Measurements from ENCODE around the gene CATSPER1. TPM values are rescaled to one million over a fixed set of nuclear protein-coding genes. Genes with fewer than 3 reads are reported as not detected.

The CATSPER1 gene
- total RNA-seq, 1 donor = not detected

DNA sequence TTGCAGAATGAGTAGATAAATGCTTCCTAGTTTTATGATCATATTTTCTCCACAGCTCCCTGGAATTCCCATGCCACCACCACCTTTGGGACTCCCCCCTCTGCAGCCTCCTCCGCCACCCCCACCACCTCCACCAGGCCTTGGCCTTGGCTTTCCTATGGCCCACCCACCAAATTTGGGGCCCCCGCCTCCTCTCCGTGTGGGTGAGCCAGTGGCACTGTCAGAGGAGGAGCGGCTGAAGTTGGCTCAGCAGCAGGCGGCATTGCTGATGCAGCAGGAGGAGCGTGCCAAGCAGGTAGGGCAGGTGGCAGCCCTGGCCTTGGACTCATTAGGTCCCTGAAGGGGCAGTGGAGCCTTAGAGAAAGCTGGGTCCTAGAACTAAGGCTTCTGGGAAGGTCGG, 28.7 kb upstream of the CATSPER1 start:
- peaks cover 60% of the 10 kb centered on the region for H3K36me3 ChIP-seq (ENCODE audit: insufficient read depth, low read length)
- no peaks in the 10 kb centered on the region for H3K9me3 ChIP-seq (ENCODE audit: low read depth, low read length)
- no peaks in the 10 kb centered on the region for H3K27me3 ChIP-seq (ENCODE audit: insufficient read depth, low read length)
- peaks cover 50% of the 10 kb centered on the region for H3K79me2 ChIP-seq (ENCODE audit: insufficient read depth, low read length)
- peaks cover 16% of the 10 kb centered on the region for H3K4me1 ChIP-seq (ENCODE audit: insufficient read depth, low read length)
- H4K20me1 ChIP-seq (ENCODE audit: insufficient read depth, low read length) = peaks cover 10% of the 10 kb centered on the region
- H3K27ac ChIP-seq (ENCODE audit: low read depth, low read length) = peak overlapping the region; percentile 52
- peak; percentile 88 for DNase-seq (ENCODE audit: insufficient read length, low spot score, missing footprints)
- H3K4me3 ChIP-seq (ENCODE audit: insufficient read depth, low read length) = no peak overlapping the region
- TF ChIP-seq, protein P1, sequence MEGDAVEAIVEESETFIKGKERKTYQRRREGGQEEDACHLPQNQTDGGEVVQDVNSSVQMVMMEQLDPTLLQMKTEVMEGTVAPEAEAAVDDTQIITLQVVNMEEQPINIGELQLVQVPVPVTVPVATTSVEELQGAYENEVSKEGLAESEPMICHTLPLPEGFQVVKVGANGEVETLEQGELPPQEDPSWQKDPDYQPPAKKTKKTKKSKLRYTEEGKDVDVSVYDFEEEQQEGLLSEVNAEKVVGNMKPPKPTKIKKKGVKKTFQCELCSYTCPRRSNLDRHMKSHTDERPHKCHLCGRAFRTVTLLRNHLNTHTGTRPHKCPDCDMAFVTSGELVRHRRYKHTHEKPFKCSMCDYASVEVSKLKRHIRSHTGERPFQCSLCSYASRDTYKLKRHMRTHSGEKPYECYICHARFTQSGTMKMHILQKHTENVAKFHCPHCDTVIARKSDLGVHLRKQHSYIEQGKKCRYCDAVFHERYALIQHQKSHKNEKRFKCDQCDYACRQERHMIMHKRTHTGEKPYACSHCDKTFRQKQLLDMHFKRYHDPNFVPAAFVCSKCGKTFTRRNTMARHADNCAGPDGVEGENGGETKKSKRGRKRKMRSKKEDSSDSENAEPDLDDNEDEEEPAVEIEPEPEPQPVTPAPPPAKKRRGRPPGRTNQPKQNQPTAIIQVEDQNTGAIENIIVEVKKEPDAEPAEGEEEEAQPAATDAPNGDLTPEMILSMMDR (IDR thresholded peaks at IDR 0.05; ENCODE audit: extremely low read depth, low read depth, low read length) = no peak
- H2AFZ ChIP-seq (ENCODE audit: low read length) = no peak overlapping the region
- no peak overlapping the region for H3K4me2 ChIP-seq (ENCODE audit: insufficient read depth, low read length)

GRCh38 chr11:66052664-66052982, 26.3 kb upstream of the CATSPER1 start:
- peak overlapping the region; percentile 99 for H3K4me3 ChIP-seq (ENCODE audit: insufficient read depth, low read length)
- peaks cover 42% of the 10 kb centered on the region for H3K79me2 ChIP-seq (ENCODE audit: insufficient read depth, low read length)

GRCh38 chr11:66051766-66052663, 25.7 kb upstream of the CATSPER1 start, which contains the start of gene SF3B2:
SF3B2 (plus strand) TSS chr11:66052364; CDS start chr11:66052385, 21 bp downstream.
- TF ChIP-seq, protein P1 (IDR thresholded peaks at IDR 0.05; ENCODE audit: extremely low read depth, low read depth, low read length) = no peak
- DNase-seq (ENCODE audit: insufficient read length, low spot score, missing footprints) = peak; percentile 99
- peak within 1 kb of the TSS; percentile 99 for H3K4me3 ChIP-seq (ENCODE audit: insufficient read depth, low read length)

More at GRCh38 chr11:66052664-66052982, 26.3 kb upstream of the CATSPER1 start:
- Histone ChIP-seq H3K27me3 (ENCODE audit: insufficient read depth, low read length) (peaks cover 16% of the 10 kb centered on the region), H3K4me2 (ENCODE audit: insufficient read depth, low read length) (peak overlapping the region; percentile 100), H3K4me1 (ENCODE audit: insufficient read depth, low read length) (peaks cover 16% of the 10 kb centered on the region), H3K9me3 (ENCODE audit: low read depth, low read length) (no peaks in the 10 kb centered on the region), H2AFZ (ENCODE audit: low read length) (peak overlapping the region; percentile 92), H3K27ac (ENCODE audit: low read depth, low read length) (peak overlapping the region; percentile 91), H4K20me1 (ENCODE audit: insufficient read depth, low read length) (peaks cover 10% of the 10 kb centered on the region), H3K36me3 (ENCODE audit: insufficient read depth, low read length) (peaks cover 37% of the 10 kb centered on the region)
- DNase-seq (ENCODE audit: insufficient read length, low spot score, missing footprints) = peak; percentile 46
- TF ChIP-seq, protein P1 (IDR thresholded peaks at IDR 0.05; ENCODE audit: extremely low read depth, low read depth, low read length) = no peak

DNA sequence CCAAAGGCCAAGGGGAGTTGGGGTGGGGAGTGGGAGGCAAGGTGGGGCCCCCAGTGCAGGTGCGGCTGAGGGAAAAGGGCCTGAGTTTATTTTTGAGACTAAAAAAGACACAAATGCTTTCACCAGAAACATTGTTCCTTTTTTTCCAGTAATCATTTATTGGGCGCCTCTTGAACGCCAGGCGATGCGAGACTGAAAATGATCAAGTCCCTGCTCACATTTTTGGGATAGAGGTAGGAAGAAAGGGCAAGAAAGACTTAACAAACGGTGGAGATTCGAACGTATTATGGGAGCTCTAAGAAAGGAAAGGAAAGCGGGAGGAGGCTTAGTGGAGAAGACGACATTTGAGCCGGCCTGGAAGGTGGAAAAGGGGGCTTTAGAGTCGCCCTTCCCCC, 25.1 kb upstream of the CATSPER1 start:
- TF ChIP-seq, protein P1 (IDR thresholded peaks at IDR 0.05; ENCODE audit: extremely low read depth, low read depth, low read length) = no peak
- Histone ChIP-seq H2AFZ (ENCODE audit: low read length) (peak overlapping the region; percentile 92), H3K9me3 (ENCODE audit: low read depth, low read length) (no peaks in the 10 kb centered on the region), H4K20me1 (ENCODE audit: insufficient read depth, low read length) (peaks cover 10% of the 10 kb centered on the region), H3K4me2 (ENCODE audit: insufficient read depth, low read length) (peak overlapping the region; percentile 100), H3K4me3 (ENCODE audit: insufficient read depth, low read length) (peak overlapping the region; percentile 99), H3K27ac (ENCODE audit: low read depth, low read length) (peak overlapping the region; percentile 91), H3K27me3 (ENCODE audit: insufficient read depth, low read length) (peaks cover 16% of the 10 kb centered on the region), H3K36me3 (ENCODE audit: insufficient read depth, low read length) (peaks cover 24% of the 10 kb centered on the region), H3K79me2 (ENCODE audit: insufficient read depth, low read length) (peaks cover 33% of the 10 kb centered on the region), H3K4me1 (ENCODE audit: insufficient read depth, low read length) (peaks cover 16% of the 10 kb centered on the region)
- DNase-seq (ENCODE audit: insufficient read length, low spot score, missing footprints) = peak; percentile 53

More at GRCh38 chr11:66051766-66052663, 25.7 kb upstream of the CATSPER1 start, which contains the start of gene SF3B2:
- peak within 1 kb of the TSS; percentile 92 for H2AFZ ChIP-seq (ENCODE audit: low read length)
- peak within 1 kb of the TSS; percentile 91 for H3K27ac ChIP-seq (ENCODE audit: low read depth, low read length)
- H3K79me2 ChIP-seq (ENCODE audit: insufficient read depth, low read length) = peaks cover 37% of the 10 kb centered on the region
- H3K9me3 ChIP-seq (ENCODE audit: low read depth, low read length) = no peaks in the 10 kb centered on the region
- H3K36me3 ChIP-seq (ENCODE audit: insufficient read depth, low read length) = peaks cover 31% of the 10 kb centered on the region
- peaks cover 16% of the 10 kb centered on the region for H3K4me1 ChIP-seq (ENCODE audit: insufficient read depth, low read length)
- peaks cover 16% of the 10 kb centered on the region for H3K27me3 ChIP-seq (ENCODE audit: insufficient read depth, low read length)
- peaks cover 10% of the 10 kb centered on the region for H4K20me1 ChIP-seq (ENCODE audit: insufficient read depth, low read length)
- peak within 1 kb of the TSS; percentile 100 for H3K4me2 ChIP-seq (ENCODE audit: insufficient read depth, low read length)
